H1 (cell line): ENCODE results near the gene PITRM1.

ENCODE experiments used
- CHD1 ChIP-seq: IDR thresholded peaks from 2 replicates; pipeline ENCODE4 v1.6.1; 2012; ENCODE audit warnings: low read depth, low read length, improper control_type of control experiment
- CHD2 ChIP-seq: IDR thresholded peaks from 2 replicates; pipeline ENCODE4 v1.6.1; 2012; ENCODE audit warnings: low read length, improper control_type of control experiment
- CREB1 ChIP-seq: IDR thresholded peaks from 2 replicates; pipeline ENCODE4 v1.6.1; 2012; ENCODE audit warnings: inconsistent platforms
- EZH2 ChIP-seq: fragments of 200-600 bp; sonication (generic); IDR thresholded peaks from 2 replicates; pipeline ENCODE4 v1.7.1; 2012; ENCODE audit warnings: low read depth, mild to moderate bottlenecking, moderate library complexity, low read length, inconsistent platforms; ENCODE audit not compliant: severe bottlenecking
- JUN ChIP-seq: IDR thresholded peaks from 2 replicates; pipeline ENCODE4 v1.6.1; 2011; ENCODE audit warnings: low read depth, mild to moderate bottlenecking, improper control_type of control experiment, low read length
- POLR2AphosphoS5 ChIP-seq: IDR thresholded peaks from 2 replicates; pipeline ENCODE4 v1.6.1; 2011; ENCODE audit warnings: low read depth, low read length
- RFX5 ChIP-seq: IDR thresholded peaks from 2 replicates; pipeline ENCODE4 v1.6.1; 2011; ENCODE audit warnings: low read depth, low read length, improper control_type of control experiment, borderline replicate concordance
- SAP30 ChIP-seq: fragments of 300-600 bp; sonication (generic); IDR thresholded peaks from 2 replicates; pipeline ENCODE4 v1.7.1; 2012; ENCODE audit warnings: low read length, moderate library complexity, mild to moderate bottlenecking, inconsistent platforms; ENCODE audit not compliant: insufficient read depth, insufficient replicate concordance
- SIN3A ChIP-seq, 2 experiments: IDR thresholded peaks in 1 of 2; conservative IDR thresholded peaks in 1 of 2; 2 replicates each; pipeline ENCODE4 v1.6.1; 2011 to 2012; ENCODE audit warnings: low read length in 2 of 2, improper control_type of control experiment in 1 of 2, low read depth in 1 of 2, mild to moderate bottlenecking in 1 of 2
- YY1 ChIP-seq: IDR thresholded peaks from 2 replicates; pipeline ENCODE4 v1.6.1; 2011; ENCODE audit warnings: low read depth, mild to moderate bottlenecking, low read length
- ZNF274 ChIP-seq: IDR thresholded peaks from 2 replicates; pipeline ENCODE4 v1.7.0; 2012; ENCODE audit warnings: low read length, borderline replicate concordance; ENCODE audit errors: extremely low read depth
- TF ChIP-seq, protein P1 (sequence below), 3 experiments: IDR thresholded peaks; 1 replicate in 2 of 3; 2 replicates in 1 of 3; pipeline versions ENCODE4 v1.5.1 to v1.6.1; 2011; ENCODE audit warnings: low read length in 3 of 3, mild to moderate bottlenecking in 3 of 3, inconsistent platforms in 2 of 3, low read depth in 1 of 3, moderate library complexity in 1 of 3; ENCODE audit not compliant: insufficient read depth in 1 of 3; ENCODE audit errors: control extremely low read depth in 1 of 3

DNA sequence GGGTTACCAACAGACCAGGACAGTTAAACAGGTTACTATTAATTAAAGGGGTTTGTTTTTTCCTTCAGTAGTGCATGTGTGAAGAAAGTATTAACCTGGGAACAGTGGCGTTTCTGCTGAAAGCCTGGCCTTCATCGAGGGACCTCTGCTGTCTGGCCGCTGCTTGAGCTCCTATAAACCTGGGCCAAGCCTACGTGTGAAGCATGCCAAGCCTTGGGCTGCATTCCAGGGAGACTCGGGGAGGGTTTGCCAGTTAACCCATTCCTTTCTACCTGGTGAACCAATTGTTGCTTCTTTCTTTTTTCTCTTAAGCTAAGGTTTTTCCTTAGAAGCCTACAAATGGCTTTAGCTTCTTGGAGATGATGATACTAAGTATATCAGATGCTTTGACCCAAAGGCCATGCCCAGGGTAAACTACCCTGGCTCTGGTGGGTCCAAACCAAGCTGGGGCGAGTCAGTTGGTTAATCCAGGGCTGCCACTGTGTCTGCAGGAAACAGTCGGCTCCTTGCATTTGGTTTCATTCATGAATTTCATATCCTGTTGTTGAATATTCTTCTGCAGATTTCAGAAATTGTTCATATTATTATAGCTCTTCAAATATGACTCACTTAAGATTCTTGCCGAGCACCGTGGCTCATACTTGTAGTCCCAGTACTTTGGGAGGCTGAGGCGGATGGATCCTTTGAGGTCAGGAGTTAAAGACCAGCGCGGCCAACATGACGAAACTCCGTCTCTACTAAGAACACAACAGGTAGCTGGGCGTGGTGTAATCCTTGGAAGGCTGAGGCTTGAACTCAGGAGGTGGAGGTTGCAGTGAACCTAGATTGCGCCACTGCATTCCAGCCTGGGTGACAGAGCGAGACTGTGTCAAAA is 81.4 kb downstream of the PITRM1 start:
- TF ChIP-seq EZH2 (no peak), ZNF274 (no peak), POLR2AphosphoS5 (no peak), CHD2 (no peak), CREB1 (no peak), CHD1 (no peak), SIN3A (conservative IDR thresholded peaks at IDR 0.05 in 1 of 2, IDR thresholded peaks at IDR 0.05 in 1 of 2; ENCODE audit: low read depth in 1 of 2, low read length in 2 of 2) (no peak), JUN (no peak), YY1 (no peak), SAP30 (no peak), RFX5 (no peak)
- TF ChIP-seq, protein P1, sequence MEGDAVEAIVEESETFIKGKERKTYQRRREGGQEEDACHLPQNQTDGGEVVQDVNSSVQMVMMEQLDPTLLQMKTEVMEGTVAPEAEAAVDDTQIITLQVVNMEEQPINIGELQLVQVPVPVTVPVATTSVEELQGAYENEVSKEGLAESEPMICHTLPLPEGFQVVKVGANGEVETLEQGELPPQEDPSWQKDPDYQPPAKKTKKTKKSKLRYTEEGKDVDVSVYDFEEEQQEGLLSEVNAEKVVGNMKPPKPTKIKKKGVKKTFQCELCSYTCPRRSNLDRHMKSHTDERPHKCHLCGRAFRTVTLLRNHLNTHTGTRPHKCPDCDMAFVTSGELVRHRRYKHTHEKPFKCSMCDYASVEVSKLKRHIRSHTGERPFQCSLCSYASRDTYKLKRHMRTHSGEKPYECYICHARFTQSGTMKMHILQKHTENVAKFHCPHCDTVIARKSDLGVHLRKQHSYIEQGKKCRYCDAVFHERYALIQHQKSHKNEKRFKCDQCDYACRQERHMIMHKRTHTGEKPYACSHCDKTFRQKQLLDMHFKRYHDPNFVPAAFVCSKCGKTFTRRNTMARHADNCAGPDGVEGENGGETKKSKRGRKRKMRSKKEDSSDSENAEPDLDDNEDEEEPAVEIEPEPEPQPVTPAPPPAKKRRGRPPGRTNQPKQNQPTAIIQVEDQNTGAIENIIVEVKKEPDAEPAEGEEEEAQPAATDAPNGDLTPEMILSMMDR (IDR thresholded peaks at IDR 0.05; ENCODE audit: control extremely low read depth in 1 of 3, insufficient read depth in 1 of 3, low read depth in 1 of 3, low read length in 3 of 3): no peak
